OCI-LY7 (cell line): ENCODE data around the gene SUV39H1.

ENCODE experiments used
- EZH2phosphoT487 ChIP-seq: fragments of 200-600 bp; sonication (generic); IDR thresholded peaks from 2 replicates; pipeline ENCODE4 v1.6.1; 2018; ENCODE audit warnings: low read depth, borderline replicate concordance, mild to moderate bottlenecking, mixed run types, antibody characterized with exemption, low read length, moderate library complexity, mixed read lengths
- TF ChIP-seq, protein P1 (sequence below): fragments of 200-600 bp; sonication (generic); conservative IDR thresholded peaks from 2 replicates; pipeline ENCODE4 v1.5.1; 2014; ENCODE audit warnings: mild to moderate bottlenecking, antibody characterized with exemption, low read length, moderate library complexity, mixed read lengths

DNA sequence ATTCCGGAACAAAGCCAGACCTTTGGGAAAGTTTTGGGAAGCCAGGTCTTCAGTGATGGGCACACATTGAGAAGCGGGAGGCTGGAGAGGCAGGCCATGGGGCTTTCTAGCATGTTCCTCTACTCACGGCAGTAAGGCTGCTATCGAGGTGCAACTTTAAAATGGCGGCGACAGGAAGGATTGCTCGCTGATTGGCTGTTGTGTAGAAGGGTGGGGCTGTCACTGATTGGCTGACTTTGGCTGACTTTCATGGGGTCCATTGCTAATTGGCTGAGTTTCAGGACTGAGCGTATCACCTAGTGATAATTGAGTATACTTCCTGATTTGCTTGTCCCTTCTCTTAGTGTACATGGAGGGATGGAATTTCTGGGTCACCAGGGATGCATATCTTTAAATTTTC is 45.3 kb downstream of the SUV39H1 start:
- TF ChIP-seq, protein P1, sequence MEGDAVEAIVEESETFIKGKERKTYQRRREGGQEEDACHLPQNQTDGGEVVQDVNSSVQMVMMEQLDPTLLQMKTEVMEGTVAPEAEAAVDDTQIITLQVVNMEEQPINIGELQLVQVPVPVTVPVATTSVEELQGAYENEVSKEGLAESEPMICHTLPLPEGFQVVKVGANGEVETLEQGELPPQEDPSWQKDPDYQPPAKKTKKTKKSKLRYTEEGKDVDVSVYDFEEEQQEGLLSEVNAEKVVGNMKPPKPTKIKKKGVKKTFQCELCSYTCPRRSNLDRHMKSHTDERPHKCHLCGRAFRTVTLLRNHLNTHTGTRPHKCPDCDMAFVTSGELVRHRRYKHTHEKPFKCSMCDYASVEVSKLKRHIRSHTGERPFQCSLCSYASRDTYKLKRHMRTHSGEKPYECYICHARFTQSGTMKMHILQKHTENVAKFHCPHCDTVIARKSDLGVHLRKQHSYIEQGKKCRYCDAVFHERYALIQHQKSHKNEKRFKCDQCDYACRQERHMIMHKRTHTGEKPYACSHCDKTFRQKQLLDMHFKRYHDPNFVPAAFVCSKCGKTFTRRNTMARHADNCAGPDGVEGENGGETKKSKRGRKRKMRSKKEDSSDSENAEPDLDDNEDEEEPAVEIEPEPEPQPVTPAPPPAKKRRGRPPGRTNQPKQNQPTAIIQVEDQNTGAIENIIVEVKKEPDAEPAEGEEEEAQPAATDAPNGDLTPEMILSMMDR = no peak
- TF ChIP-seq EZH2phosphoT487 = no peak
